Measurements from ENCODE around the gene MAD2L1. TPM values are rescaled to one million over a fixed set of nuclear protein-coding genes. Genes with fewer than 3 reads are reported as not detected.
A peak's percentile ranks its signal among the peaks of the same experiment; 100 is the strongest.
"Not testable (repeated sequence)": the region's sequence is repeated elsewhere in the genome, so short reads cannot be mapped to it uniquely, and the experiment has no call there.

MAD2L1 gene
- 58.7 TPM for total RNA-seq
- 15.8 TPM for polyA plus RNA-seq
- long read RNA-seq, donor 1, full-length matches to known transcripts, result 11 of 11 reads
- long read RNA-seq, donor 1, partial matches to known transcripts, result 0 of 11 reads
- long read RNA-seq, donor 1, other reads (novel, unspliced or antisense), result 0 of 11 reads
- long read RNA-seq, donor 2, result 0 reads
- long read RNA-seq, donor 3, full-length matches to known transcripts, result 135 of 142 reads
- long read RNA-seq, donor 3, partial matches to known transcripts, result 7 of 142 reads
- long read RNA-seq, donor 3, other reads (novel, unspliced or antisense), result 0 of 142 reads
- long read RNA-seq, donor 4, full-length matches to known transcripts, result 17 of 28 reads
- long read RNA-seq, donor 4, partial matches to known transcripts, result 11 of 28 reads
- long read RNA-seq, donor 4, other reads (novel, unspliced or antisense), result 0 of 28 reads
- long read RNA-seq, donor 5, full-length matches to known transcripts, result 102 of 109 reads
- long read RNA-seq, donor 5, partial matches to known transcripts, result 7 of 109 reads
- long read RNA-seq, donor 5, other reads (novel, unspliced or antisense), result 0 of 109 reads
- long read RNA-seq, donor 6, full-length matches to known transcripts, result 51 of 51 reads
- long read RNA-seq, donor 6, partial matches to known transcripts, result 0 of 51 reads
- long read RNA-seq, donor 6, other reads (novel, unspliced or antisense), result 0 of 51 reads
- long read RNA-seq, donor 7, full-length matches to known transcripts, result 79 of 79 reads
- long read RNA-seq, donor 7, partial matches to known transcripts, result 0 of 79 reads
- long read RNA-seq, donor 7, other reads (novel, unspliced or antisense), result 0 of 79 reads
- long read RNA-seq, donor 8, full-length matches to known transcripts, result 21 of 21 reads
- long read RNA-seq, donor 8, partial matches to known transcripts, result 0 of 21 reads
- long read RNA-seq, donor 8, other reads (novel, unspliced or antisense), result 0 of 21 reads
- long read RNA-seq, donor 9, full-length matches to known transcripts, result 50 of 50 reads
- long read RNA-seq, donor 9, partial matches to known transcripts, result 0 of 50 reads
- long read RNA-seq, donor 9, other reads (novel, unspliced or antisense), result 0 of 50 reads
- long read RNA-seq, donor 10, full-length matches to known transcripts, result 47 of 47 reads
- long read RNA-seq, donor 10, partial matches to known transcripts, result 0 of 47 reads
- long read RNA-seq, donor 10, other reads (novel, unspliced or antisense), result 0 of 47 reads

GRCh38 chr4:120066517-120067340 lies at the start of gene MAD2L1:
Gene MAD2L1 (minus strand): TSS chr4:120066848. CDS start chr4:120066734, 114 bp downstream.
- no peaks in the 10 kb centered on the region for H3K9me3 ChIP-seq (ENCODE audit: control insufficient read depth in 2 of 2, insufficient read depth in 1 of 2, low read length in 1 of 2)
- H3K4me3 ChIP-seq (ENCODE audit: low read length in 2 of 2), result peak within 1 kb of the TSS; percentile 58 to 59
- H3K27ac ChIP-seq (ENCODE audit: low read depth in 1 of 2, low read length in 1 of 2), result peak within 1 kb of the TSS; percentile 94 to 98
- H3K36me3 ChIP-seq (ENCODE audit: control insufficient read depth in 2 of 2, insufficient read depth in 2 of 2, low read length in 1 of 2), result peaks cover 0 to 18% of the 10 kb centered on the region in 2 donors
- H3K4me1 ChIP-seq (ENCODE audit: control insufficient read depth in 2 of 2, insufficient read depth in 2 of 2, low read length in 2 of 2), result peaks cover 9 to 19% of the 10 kb centered on the region in 2 donors
- no peaks in the 10 kb centered on the region for H3K27me3 ChIP-seq (ENCODE audit: control insufficient read depth in 2 of 2, insufficient read depth in 1 of 2, low read length in 1 of 2)
- under 1% methylated on average over 65 of the region's 65 CpGs for WGBS
- DNase-seq (ENCODE audit: low read depth in 6 of 9, low spot score in 9 of 9), result peak; percentile 96 to 99 (median 98)

- H3K4me1 ChIP-seq (ENCODE audit: control insufficient read depth in 2 of 2, insufficient read depth in 2 of 2, low read length in 2 of 2), result no peaks in the 10 kb centered on the region
- no peaks in the 10 kb centered on the region for H3K27me3 ChIP-seq (ENCODE audit: control insufficient read depth in 2 of 2, insufficient read depth in 1 of 2, low read length in 1 of 2)
- H3K9me3 ChIP-seq (ENCODE audit: control insufficient read depth in 2 of 2, insufficient read depth in 1 of 2, low read length in 1 of 2), result no peaks in the 10 kb centered on the region
- no peaks in the 10 kb centered on the region for H3K36me3 ChIP-seq (ENCODE audit: control insufficient read depth in 2 of 2, insufficient read depth in 2 of 2, low read length in 1 of 2)
- DNase-seq (ENCODE audit: low read depth in 6 of 9, low spot score in 9 of 9), result no peak
- WGBS, result 98% methylated on average over 1 of the region's 1 CpG
- H3K4me3 ChIP-seq (ENCODE audit: low read length in 2 of 2), result no peak overlapping the region
- H3K27ac ChIP-seq (ENCODE audit: low read depth in 1 of 2, low read length in 1 of 2), result no peak overlapping the region
These were observed 45.1 kb upstream of the MAD2L1 start for GRCh38 chr4:120111745-120112144.

DNA sequence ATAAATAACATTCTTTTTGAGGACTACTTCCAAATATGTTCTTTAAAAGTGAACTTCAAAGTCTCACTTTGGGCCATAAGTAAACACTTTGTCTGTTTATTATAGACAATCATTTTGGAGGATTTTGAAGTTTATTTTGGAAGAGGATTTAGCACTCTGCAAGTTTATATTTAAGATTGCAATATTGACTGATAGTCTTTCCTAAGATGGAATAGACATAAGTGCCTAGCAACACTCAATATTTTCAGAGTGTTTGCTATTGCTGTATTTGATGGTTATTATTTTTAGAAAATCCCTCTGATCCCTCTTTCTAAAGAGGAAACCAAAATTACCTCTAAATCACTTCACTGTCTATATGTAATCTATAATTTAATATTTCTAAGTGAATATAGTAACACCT lies 42.8 kb upstream of the MAD2L1 start:
- Histone ChIP-seq H3K4me1 (ENCODE audit: control insufficient read depth in 2 of 2, insufficient read depth in 2 of 2, low read length in 2 of 2) (no peaks in the 10 kb centered on the region), H3K9me3 (ENCODE audit: control insufficient read depth in 2 of 2, insufficient read depth in 1 of 2, low read length in 1 of 2) (no peaks in the 10 kb centered on the region), H3K27me3 (ENCODE audit: control insufficient read depth in 2 of 2, insufficient read depth in 1 of 2, low read length in 1 of 2) (no peaks in the 10 kb centered on the region)

GRCh38 chr4:120105472-120105871 lies 38.8 kb upstream of the MAD2L1 start:
- Histone ChIP-seq H3K4me3 (ENCODE audit: low read length in 2 of 2) (no peak overlapping the region), H3K9me3 (ENCODE audit: control insufficient read depth in 2 of 2, insufficient read depth in 1 of 2, low read length in 1 of 2) (no peaks in the 10 kb centered on the region), H3K36me3 (ENCODE audit: control insufficient read depth in 2 of 2, insufficient read depth in 2 of 2, low read length in 1 of 2) (no peaks in the 10 kb centered on the region), H3K4me1 (ENCODE audit: control insufficient read depth in 2 of 2, insufficient read depth in 2 of 2, low read length in 2 of 2) (no peaks in the 10 kb centered on the region), H3K27me3 (ENCODE audit: control insufficient read depth in 2 of 2, insufficient read depth in 1 of 2, low read length in 1 of 2) (no peaks in the 10 kb centered on the region), H3K27ac (ENCODE audit: low read depth in 1 of 2, low read length in 1 of 2) (no peak overlapping the region)
- 100% methylated on average over 1 of the region's 1 CpG for WGBS
- no peak for DNase-seq (ENCODE audit: low read depth in 6 of 9, low spot score in 9 of 9)

More for the DNA sequence above, 42.8 kb upstream of the MAD2L1 start:
- Histone ChIP-seq H3K27ac (ENCODE audit: low read depth in 1 of 2, low read length in 1 of 2) (no peak overlapping the region), H3K4me3 (ENCODE audit: low read length in 2 of 2) (no peak overlapping the region), H3K36me3 (ENCODE audit: control insufficient read depth in 2 of 2, insufficient read depth in 2 of 2, low read length in 1 of 2) (no peaks in the 10 kb centered on the region)
- DNase-seq (ENCODE audit: low read depth in 6 of 9, low spot score in 9 of 9), result no peak

- Histone ChIP-seq H3K27ac (ENCODE audit: low read depth in 1 of 2, low read length in 1 of 2) (no peak overlapping the region), H3K27me3 (ENCODE audit: control insufficient read depth in 2 of 2, insufficient read depth in 1 of 2, low read length in 1 of 2) (no peaks in the 10 kb centered on the region), H3K9me3 (ENCODE audit: control insufficient read depth in 2 of 2, insufficient read depth in 1 of 2, low read length in 1 of 2) (no peaks in the 10 kb centered on the region), H3K4me1 (ENCODE audit: control insufficient read depth in 2 of 2, insufficient read depth in 2 of 2, low read length in 2 of 2) (no peaks in the 10 kb centered on the region), H3K36me3 (ENCODE audit: control insufficient read depth in 2 of 2, insufficient read depth in 2 of 2, low read length in 1 of 2) (no peaks in the 10 kb centered on the region), H3K4me3 (ENCODE audit: low read length in 2 of 2) (no peak overlapping the region)
- DNase-seq (ENCODE audit: low read depth in 6 of 9, low spot score in 9 of 9), result no peak
- WGBS, result 95% methylated on average over 2 of the region's 2 CpGs
These were observed 30.1 kb upstream of the MAD2L1 start for GRCh38 chr4:120096508-120097297.

- no peak overlapping the region for H3K27ac ChIP-seq (ENCODE audit: low read depth in 1 of 2, low read length in 1 of 2)
- 75% methylated on average over 2 of the region's 2 CpGs for WGBS
- no peaks in the 10 kb centered on the region for H3K27me3 ChIP-seq (ENCODE audit: control insufficient read depth in 2 of 2, insufficient read depth in 1 of 2, low read length in 1 of 2)
- H3K4me1 ChIP-seq (ENCODE audit: control insufficient read depth in 2 of 2, insufficient read depth in 2 of 2, low read length in 2 of 2), result no peaks in the 10 kb centered on the region
- H3K36me3 ChIP-seq (ENCODE audit: control insufficient read depth in 2 of 2, insufficient read depth in 2 of 2, low read length in 1 of 2), result no peaks in the 10 kb centered on the region
- DNase-seq (ENCODE audit: low read depth in 6 of 9, low spot score in 9 of 9), result no peak
- H3K4me3 ChIP-seq (ENCODE audit: low read length in 2 of 2), result no peak overlapping the region
- no peaks in the 10 kb centered on the region for H3K9me3 ChIP-seq (ENCODE audit: control insufficient read depth in 2 of 2, insufficient read depth in 1 of 2, low read length in 1 of 2)
These were observed 21.9 kb upstream of the MAD2L1 start for GRCh38 chr4:120088507-120088906.

- H3K9me3 ChIP-seq (ENCODE audit: control insufficient read depth in 2 of 2, insufficient read depth in 1 of 2, low read length in 1 of 2); H3K27me3 ChIP-seq (ENCODE audit: control insufficient read depth in 2 of 2, insufficient read depth in 1 of 2, low read length in 1 of 2); H3K27ac ChIP-seq (ENCODE audit: low read depth in 1 of 2, low read length in 1 of 2); H3K36me3 ChIP-seq (ENCODE audit: control insufficient read depth in 2 of 2, insufficient read depth in 2 of 2, low read length in 1 of 2); H3K4me3 ChIP-seq (ENCODE audit: low read length in 2 of 2); DNase-seq (ENCODE audit: low read depth in 6 of 9, low spot score in 9 of 9); H3K4me1 ChIP-seq (ENCODE audit: control insufficient read depth in 2 of 2, insufficient read depth in 2 of 2, low read length in 2 of 2): not testable (repeated sequence)
- 74% methylated on average over 1 of the region's 1 CpG for WGBS
These were observed 21.4 kb upstream of the MAD2L1 start for GRCh38 chr4:120088066-120088465.

DNA sequence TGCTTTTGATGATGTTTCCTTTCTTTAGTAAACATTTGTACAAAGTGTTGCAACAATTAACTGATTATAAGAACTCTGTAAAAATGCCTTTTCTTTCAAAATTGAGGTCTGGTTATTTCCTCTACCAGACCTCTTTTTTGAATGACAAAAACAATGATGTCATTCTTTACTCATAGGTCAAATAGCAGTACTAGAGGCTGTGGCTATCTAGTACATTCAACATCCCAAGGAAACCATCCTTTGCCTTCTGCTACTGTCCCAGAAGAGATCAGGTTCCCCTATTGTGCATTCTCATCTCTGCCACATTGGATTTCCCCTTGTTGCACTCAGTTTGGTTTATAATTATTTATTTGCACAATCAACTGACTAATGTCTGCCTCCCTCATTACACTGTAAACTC lies 19.1 kb upstream of the MAD2L1 start:
- Histone ChIP-seq H3K27me3 (ENCODE audit: control insufficient read depth in 2 of 2, insufficient read depth in 1 of 2, low read length in 1 of 2) (no peaks in the 10 kb centered on the region), H3K36me3 (ENCODE audit: control insufficient read depth in 2 of 2, insufficient read depth in 2 of 2, low read length in 1 of 2) (no peaks in the 10 kb centered on the region), H3K27ac (ENCODE audit: low read depth in 1 of 2, low read length in 1 of 2) (no peak overlapping the region), H3K4me3 (ENCODE audit: low read length in 2 of 2) (no peak overlapping the region), H3K9me3 (ENCODE audit: control insufficient read depth in 2 of 2, insufficient read depth in 1 of 2, low read length in 1 of 2) (no peaks in the 10 kb centered on the region), H3K4me1 (ENCODE audit: control insufficient read depth in 2 of 2, insufficient read depth in 2 of 2, low read length in 2 of 2) (no peaks in the 10 kb centered on the region)
- no peak for DNase-seq (ENCODE audit: low read depth in 6 of 9, low spot score in 9 of 9)
